DOHH2 (cell line): ENCODE measurements around the gene TEX9.

Source experiments
- H3F3A ChIP-seq: fragments of 200-600 bp; sonication (generic), shearing (Covaris generic); 2 replicates; pipeline ENCODE4 v1.6.0; 2016; ENCODE audit warnings: antibody characterized with exemption, mild to moderate bottlenecking; ENCODE audit not compliant: control insufficient read depth, insufficient read depth
- H3K27ac ChIP-seq: fragments of 200-600 bp; sonication (generic); 2 replicates; pipeline ENCODE4 v1.5.1; 2014; ENCODE audit warnings: low read depth, mild to moderate bottlenecking, low read length, moderate library complexity
- H3K27me3 ChIP-seq: fragments of 200-600 bp; sonication (generic); 2 replicates; pipeline ENCODE4 v1.6.1; 2014; ENCODE audit warnings: mild to moderate bottlenecking, low read length, mixed read lengths; ENCODE audit not compliant: control insufficient read depth
- H3K36me3 ChIP-seq: fragments of 200-600 bp; sonication (generic); 2 replicates; pipeline ENCODE4 v1.6.1; 2014; ENCODE audit warnings: mild to moderate bottlenecking, low read length, moderate library complexity, mixed read lengths; ENCODE audit not compliant: control insufficient read depth
- H3K4me1 ChIP-seq: fragments of 200-600 bp; sonication (generic); 2 replicates; pipeline ENCODE4 v1.6.1; 2014; ENCODE audit warnings: mild to moderate bottlenecking, low read length, mixed read lengths; ENCODE audit not compliant: control insufficient read depth
- H3K4me2 ChIP-seq: fragments of 200-600 bp; sonication (generic); 2 replicates; pipeline ENCODE4 v1.6.0; 2014; ENCODE audit warnings: mild to moderate bottlenecking, low read length, moderate library complexity
- H3K4me3 ChIP-seq: fragments of 200-600 bp; sonication (generic); 2 replicates; pipeline ENCODE4 v1.5.1; 2014; ENCODE audit warnings: mild to moderate bottlenecking, low read length, mixed read lengths
- H3K79me2 ChIP-seq: fragments of 200-600 bp; sonication (generic); 2 replicates; pipeline ENCODE4 v1.6.1; 2014; ENCODE audit warnings: mild to moderate bottlenecking, low read length, mixed read lengths; ENCODE audit not compliant: control insufficient read depth
- H3K9me2 ChIP-seq: fragments of 200-600 bp; sonication (generic); replicated peaks from 2 replicates; pipeline ENCODE4 v1.6.1; 2014; ENCODE audit warnings: mild to moderate bottlenecking, low read length, mixed read lengths; ENCODE audit not compliant: control insufficient read depth
- H3K9me3 ChIP-seq: fragments of 200-600 bp; sonication (generic); 2 replicates; pipeline ENCODE4 v1.6.1; 2014; ENCODE audit warnings: antibody characterized with exemption, low read length, mixed read lengths; ENCODE audit not compliant: control insufficient read depth, insufficient read depth
- H4K20me1 ChIP-seq: fragments of 200-600 bp; sonication (generic); 2 replicates; pipeline ENCODE4 v1.6.0; 2014; ENCODE audit warnings: low read depth, mild to moderate bottlenecking, antibody characterized with exemption, low read length, moderate library complexity; ENCODE audit not compliant: control insufficient read depth, insufficient read depth
- EZH2phosphoT487 ChIP-seq: fragments of 200-600 bp; sonication (generic); IDR thresholded peaks from 2 replicates; pipeline ENCODE4 v1.6.1; 2017; ENCODE audit warnings: borderline replicate concordance, mild to moderate bottlenecking, antibody characterized with exemption, low read length, moderate library complexity, mixed read lengths
- TF ChIP-seq, protein P1 (sequence below): fragments of 200-600 bp; sonication (generic); IDR thresholded peaks from one replicate; pipeline ENCODE4 v1.5.1; 2014; ENCODE audit warnings: antibody characterized with exemption, mild to moderate bottlenecking, low read depth, low read length; ENCODE audit not compliant: poor library complexity, severe bottlenecking

TEX9 gene

DNA sequence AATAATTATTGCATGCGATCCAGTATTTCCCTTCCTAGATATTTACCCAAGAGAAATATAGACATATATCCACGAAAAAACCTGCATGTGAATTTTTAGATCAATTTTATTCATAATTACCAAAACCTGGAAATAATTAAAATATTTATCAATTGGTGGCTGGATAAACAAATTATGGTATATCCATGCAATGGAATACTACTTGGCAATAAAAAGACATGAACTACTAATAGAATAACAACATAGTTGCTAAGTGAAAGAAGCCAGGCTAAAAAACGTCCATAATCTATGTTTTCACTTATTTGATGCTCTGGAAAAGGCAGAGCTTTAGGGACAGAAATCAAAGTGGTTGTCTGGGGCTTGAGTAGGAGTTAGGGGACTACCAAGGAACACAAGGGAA is 20.7 kb downstream of the TEX9 start:
- Histone ChIP-seq H4K20me1 (no peaks in the 10 kb centered on the region), H3K27ac (no peak overlapping the region), H3K4me3 (no peak overlapping the region), H3K36me3 (peaks cover 60% of the 10 kb centered on the region), H3K9me3 (no peaks in the 10 kb centered on the region), H3F3A (no peaks in the 10 kb centered on the region), H3K27me3 (no peaks in the 10 kb centered on the region), H3K9me2 (no peaks in the 10 kb centered on the region), H3K4me2 (no peak overlapping the region), H3K4me1 (no peaks in the 10 kb centered on the region), H3K79me2 (peaks cover 21% of the 10 kb centered on the region)
- TF ChIP-seq, protein P1, sequence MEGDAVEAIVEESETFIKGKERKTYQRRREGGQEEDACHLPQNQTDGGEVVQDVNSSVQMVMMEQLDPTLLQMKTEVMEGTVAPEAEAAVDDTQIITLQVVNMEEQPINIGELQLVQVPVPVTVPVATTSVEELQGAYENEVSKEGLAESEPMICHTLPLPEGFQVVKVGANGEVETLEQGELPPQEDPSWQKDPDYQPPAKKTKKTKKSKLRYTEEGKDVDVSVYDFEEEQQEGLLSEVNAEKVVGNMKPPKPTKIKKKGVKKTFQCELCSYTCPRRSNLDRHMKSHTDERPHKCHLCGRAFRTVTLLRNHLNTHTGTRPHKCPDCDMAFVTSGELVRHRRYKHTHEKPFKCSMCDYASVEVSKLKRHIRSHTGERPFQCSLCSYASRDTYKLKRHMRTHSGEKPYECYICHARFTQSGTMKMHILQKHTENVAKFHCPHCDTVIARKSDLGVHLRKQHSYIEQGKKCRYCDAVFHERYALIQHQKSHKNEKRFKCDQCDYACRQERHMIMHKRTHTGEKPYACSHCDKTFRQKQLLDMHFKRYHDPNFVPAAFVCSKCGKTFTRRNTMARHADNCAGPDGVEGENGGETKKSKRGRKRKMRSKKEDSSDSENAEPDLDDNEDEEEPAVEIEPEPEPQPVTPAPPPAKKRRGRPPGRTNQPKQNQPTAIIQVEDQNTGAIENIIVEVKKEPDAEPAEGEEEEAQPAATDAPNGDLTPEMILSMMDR: no peak
- no peak for TF ChIP-seq EZH2phosphoT487

DNA sequence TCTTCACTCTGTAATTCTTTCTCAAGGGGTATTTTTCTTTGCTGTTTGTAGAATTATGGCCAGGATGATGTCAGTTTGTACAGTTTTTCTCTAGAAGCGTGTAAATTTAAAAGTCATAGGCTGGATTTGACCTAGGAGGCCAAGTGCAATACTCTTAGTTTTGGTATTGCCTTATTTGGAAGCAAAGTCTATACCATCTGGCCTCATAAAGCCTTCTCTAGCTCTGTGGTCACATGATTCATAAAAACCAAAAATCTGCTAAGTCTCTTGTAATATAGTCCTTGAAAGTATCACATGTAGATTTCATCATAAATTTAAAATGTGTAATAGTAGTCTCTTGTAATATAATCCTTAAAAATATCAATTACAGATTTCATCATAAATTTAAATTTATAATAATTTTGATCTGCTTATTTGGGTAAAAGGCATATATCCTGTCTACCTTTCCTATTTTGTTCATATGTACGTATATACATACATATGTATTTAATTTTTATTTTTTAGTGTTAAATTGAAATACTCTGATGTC is 25.6 kb downstream of the TEX9 start:
- TF ChIP-seq, protein P1: no peak
- no peak for TF ChIP-seq EZH2phosphoT487
- Histone ChIP-seq H3F3A (no peaks in the 10 kb centered on the region; the same call in 1 of the 2 replicates), H3K27me3 (no peaks in the 10 kb centered on the region), H3K4me1 (no peaks in the 10 kb centered on the region), H3K27ac (no peak overlapping the region), H3K36me3 (peaks cover 44% of the 10 kb centered on the region), H3K9me3 (0 out of 2 replicates have a peak, but pooled peaks cover 6% of the 10 kb centered on the region), H3K4me3 (no peak overlapping the region), H3K79me2 (no peaks in the 10 kb centered on the region), H4K20me1 (no peaks in the 10 kb centered on the region), H3K4me2 (no peak overlapping the region), H3K9me2 (no peaks in the 10 kb centered on the region)

DNA sequence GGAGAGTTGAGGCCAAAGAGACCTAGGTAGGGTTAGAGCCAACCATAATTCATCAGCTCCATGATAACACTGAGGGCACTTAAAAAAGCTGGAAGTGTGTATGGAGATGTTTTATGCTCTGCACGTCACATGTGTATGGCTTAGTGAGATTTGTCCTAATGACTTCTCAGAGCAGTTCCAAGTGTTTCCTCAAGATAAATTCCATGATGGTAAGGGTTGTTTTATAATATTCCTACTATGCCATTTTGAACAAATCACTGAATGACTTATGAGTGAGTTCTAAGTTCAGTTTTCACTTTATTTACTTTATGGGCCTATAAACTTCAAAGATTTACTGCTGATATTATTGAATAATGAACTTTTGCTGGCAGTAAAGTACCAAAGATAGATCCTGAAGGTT is 28.1 kb downstream of the TEX9 start:
- TF ChIP-seq, protein P1: no peak
- no peak for TF ChIP-seq EZH2phosphoT487
- Histone ChIP-seq H4K20me1 (no peaks in the 10 kb centered on the region), H3K27me3 (no peaks in the 10 kb centered on the region), H3K4me1 (no peaks in the 10 kb centered on the region), H3K9me3 (0 out of 2 replicates have a peak, but pooled peaks cover 6% of the 10 kb centered on the region), H3K79me2 (no peaks in the 10 kb centered on the region), H3K36me3 (peaks cover 57% of the 10 kb centered on the region), H3K4me3 (no peak overlapping the region), H3K9me2 (no peaks in the 10 kb centered on the region), H3F3A (no peaks in the 10 kb centered on the region; the same call in 1 of the 2 replicates), H3K4me2 (no peak overlapping the region), H3K27ac (no peak overlapping the region)
